ENCODE data around the gene GLRA1.
A peak's percentile ranks its signal among the peaks of the same experiment; 100 is the strongest.
"Not testable (repeated sequence)": the region's sequence is repeated elsewhere in the genome, so short reads cannot be mapped to it uniquely, and the experiment has no call there.

Gene GLRA1

DNA sequence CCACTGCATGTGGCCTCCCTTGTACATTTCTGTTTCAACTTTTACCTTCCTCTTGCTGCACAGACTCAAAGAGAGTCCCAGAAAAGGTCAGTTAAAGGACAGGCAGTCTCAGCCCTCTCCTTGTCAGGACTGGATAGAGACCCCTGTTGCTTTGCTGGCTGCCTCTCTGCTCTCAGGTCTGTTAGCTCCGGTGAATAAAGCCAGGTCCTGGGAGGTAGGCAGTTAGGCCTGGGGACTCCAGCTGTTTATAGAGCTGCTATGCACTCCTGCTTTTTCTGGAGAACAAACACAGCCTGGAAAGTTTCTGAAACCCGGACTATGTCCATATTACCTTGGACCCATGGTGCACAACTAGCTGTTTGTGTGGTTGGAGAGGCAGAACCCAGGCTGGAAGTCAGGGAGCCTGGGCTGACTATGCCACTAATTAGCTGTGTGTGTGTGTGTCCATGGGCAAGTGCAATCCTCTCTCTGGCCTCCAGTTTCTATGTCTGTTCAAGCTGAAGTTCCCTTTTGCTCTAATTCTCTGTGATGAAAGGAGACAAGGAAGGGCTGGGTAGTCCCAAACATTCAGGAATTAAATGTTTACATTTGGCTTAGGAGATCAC is 42.9 kb downstream of the GLRA1 start:
- no peak for DNase-seq

DNA sequence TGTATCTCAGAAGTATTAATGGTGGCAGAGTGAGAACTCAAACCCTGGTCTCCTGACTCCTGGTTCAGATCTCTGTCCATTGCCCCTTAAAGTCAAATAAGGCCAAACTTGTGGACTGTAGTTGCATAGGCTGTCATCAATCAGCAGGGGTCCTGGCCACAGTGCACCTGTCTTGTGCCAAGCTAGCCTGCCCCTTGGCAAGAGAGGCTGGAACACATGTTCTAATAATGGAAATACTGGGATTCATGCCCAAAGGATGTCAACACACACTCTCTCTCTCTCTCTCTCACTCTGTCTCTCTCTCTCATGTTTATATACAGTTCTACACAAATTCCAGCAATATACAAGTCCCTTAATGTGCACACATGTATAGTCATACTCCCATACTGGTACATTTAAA is 44.3 kb downstream of the GLRA1 start:
- DNase-seq: no peak

DNA sequence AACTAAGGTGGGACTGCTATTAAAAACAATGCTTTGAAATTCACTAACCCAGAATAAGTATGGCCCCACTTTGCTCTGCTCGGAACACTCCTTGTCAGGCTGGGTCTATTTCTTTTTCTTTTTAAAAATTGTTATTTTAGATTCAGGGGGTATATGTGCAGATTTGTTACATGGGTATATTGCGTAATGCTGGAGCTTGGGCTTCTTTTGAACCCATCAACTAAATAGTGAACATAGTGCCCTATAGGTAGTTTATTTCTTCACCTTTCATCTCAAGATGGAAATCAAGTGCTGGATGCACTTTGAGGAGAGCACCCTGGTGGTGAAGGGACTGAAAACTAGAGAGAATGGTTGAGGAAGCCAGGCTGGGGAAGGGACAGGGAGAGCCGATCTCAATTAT is 51.0 kb downstream of the GLRA1 start:
- no peak for DNase-seq

DNA sequence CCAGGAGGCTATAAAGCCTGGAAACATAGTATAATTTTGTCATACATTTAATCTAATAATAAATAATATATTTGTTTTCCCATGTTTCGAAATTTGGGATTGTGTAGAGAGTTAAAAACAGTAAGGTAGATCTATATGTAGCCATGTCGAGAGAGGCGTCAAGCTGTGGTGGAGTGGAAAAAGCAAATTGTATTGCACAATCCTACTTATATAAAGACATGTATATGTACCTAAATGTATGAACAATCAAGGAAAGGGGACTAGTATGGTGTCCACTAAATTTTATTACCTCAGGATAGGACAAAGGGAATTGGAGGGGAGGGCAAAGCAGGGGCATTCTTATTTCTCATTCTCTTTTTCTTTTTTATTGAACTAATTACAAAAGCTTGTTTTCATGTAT is 52.0 kb downstream of the GLRA1 start:
- no peak for DNase-seq

DNA sequence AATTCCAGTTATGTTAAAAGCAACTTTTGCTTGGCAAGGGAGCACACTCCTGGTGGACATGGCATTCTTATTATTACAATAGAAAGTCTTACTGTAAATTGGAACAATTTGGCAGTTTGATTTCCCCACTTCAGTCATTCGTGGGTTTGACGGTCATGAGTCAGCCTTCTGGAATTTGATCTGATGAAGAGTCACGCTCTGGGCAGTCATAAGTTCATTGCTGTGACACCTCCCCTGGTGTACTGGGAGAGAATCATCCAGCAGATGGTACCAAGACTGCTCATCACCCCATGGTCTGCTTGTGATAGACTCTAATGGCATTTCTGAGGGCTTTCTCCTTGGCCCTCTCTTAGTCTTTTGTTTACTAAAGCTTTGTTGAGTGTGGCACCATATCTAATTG is 53.8 kb downstream of the GLRA1 start:
- DNase-seq: peak in 1 of 4 experiments; percentile 19

DNA sequence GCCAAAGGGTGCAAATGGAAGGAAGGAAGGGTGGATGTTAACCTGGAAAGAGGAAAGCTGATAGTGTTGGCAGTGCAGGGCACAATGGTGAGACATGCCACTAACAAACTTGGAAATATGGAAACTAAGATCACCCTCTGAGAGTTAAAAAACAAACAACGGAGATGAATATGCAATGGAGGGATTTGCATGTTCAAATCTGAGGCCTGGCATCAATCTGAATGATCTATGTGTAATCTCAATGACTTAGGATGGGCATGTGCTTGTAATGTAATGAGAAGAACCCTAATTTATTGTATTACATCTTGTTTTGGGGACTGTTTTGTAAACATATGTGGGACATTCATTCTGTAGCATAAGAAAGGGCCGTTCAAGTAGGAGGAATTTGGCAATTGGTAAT is 54.4 kb downstream of the GLRA1 start:
- no peak for DNase-seq

DNA sequence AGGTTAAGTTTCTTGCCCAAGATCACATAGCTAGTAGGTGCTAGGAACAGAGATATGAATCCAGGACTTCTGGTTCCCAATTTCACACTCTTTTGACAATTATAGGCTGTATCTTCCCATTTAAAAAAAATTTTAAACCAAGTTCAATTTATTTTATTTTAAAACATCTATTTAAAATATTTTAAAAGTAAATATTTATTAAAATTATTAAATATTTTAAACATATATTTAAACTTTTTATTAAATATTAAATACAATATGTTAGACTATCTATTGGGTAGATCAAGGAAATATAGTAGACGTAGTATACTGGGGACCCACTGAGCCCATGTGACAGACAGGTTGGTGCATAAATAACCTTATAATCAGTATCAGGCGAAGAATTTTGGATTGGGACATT is 54.8 kb downstream of the GLRA1 start:
- no peak for DNase-seq

DNA sequence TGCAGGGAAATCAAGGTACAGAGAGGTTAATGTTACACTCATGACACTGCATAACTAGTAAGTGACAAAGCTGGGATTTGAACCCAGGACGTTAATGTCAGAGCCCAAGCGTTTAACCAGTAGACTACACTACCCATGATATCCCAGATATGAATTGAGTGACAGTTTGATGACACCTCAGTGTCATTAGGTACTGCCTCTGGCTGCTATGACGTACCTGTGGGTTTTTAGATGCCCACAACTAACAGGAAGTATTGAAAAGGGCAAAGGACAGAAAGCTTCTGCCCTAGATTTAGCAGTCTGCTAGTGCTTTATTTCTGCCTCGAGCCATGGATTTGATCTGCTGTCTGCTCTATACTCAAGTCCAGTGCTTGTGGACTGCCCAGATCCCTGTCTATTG is 56.2 kb downstream of the GLRA1 start:
- DNase-seq: no peak

DNA sequence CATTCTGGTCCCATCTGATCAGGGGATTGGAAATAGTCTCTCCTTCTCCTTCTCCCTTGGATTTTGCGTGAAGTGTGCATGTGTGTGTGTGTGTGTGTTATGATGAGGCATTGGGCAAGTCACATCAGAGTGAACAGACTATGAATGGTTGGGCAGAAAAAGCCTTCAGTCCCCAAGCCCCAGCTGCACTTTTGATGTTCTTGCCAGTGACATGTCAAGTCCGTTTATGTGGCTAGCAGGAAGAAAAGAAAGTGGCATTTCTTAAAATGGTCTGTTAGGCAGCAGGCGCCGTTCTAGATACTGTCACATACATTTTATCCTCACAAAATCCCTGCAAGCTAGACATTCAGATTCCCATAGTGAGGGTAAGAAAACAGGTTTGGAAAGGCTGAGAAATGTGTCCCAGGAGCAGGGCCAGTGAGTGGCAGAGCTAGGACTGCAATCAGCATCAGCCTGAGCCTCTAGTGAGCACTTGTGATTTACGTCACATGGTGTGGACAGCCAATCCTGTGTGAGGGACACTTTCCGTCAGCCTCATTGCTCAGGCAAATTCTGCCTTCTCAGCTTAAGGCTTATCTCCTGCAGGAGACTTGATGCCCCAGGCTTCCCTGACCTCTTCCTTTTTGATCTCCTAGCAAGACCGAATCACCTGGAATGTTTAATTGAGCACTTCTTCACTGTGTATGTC is 60.4 kb downstream of the GLRA1 start:
- DNase-seq: no peak

DNA sequence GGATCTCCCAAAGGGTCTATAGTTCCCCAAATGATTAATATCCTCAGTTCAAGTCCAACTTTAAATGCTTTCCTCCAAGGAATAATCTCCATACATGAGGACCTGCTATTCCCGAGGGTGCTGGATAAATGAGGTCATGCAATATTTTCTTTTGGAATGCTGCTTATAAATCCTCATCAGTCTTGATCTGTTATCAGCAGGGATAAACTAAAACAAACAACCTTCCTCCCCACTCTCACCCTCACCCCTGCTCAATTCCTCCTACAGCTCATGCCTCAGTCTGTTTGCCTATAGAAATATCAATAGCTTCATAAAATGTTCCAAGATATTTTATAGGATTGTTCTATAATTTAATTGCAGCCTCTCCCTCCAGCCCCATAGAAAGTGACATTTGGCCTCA is 61.1 kb downstream of the GLRA1 start:
- no peak for DNase-seq

DNA sequence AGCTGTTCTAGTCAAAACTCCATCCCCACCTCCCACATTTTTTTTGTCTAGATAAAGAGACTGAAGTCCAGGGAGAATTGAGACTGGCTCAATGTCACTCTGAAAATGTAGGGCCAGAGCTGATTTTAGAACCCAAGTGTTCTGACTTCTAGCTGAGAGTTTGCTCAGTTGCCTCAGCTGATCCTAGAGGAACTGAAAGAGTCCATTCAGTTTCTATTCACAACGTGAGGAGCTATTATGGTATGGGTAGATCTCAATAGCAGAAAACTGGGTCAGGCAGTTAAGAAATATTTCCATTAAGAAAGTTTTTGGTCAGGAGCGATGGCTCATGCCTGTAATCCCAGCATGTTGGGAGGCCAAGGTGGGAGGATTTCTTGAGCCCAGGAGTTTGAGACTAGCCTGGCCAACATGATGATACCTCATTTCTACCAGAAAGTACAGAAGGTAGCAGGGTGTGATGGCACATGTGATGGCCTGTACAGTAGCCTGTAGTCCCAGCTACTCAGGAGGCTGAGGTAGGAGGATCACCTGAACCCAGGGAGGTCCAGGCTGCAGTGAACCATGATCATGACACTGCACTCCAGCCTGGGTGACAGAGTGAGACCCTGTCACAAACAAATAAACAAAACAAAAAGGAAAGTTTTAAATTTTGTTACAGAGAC is 61.7 kb downstream of the GLRA1 start:
- no peak for DNase-seq

DNA sequence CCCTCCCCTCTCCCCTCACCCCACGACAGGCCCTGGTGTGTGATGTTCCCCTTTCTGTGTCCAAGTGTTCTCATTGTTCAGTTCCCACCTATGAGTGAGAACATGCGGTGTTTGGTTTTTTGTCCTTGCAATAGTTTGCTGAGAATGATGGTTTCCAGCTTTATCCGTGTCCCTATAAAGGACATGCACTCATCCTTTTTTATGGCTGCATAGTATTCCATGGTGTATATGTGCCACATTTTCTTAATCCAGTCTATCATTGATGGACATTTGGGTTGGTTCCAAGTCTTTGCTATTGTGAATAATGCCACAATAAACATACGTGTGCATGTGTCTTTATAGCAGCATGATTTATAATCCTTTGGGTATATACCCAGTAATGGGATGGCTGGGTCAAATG is 63.8 kb downstream of the GLRA1 start:
- DNase-seq: not testable (repeated sequence)

DNA sequence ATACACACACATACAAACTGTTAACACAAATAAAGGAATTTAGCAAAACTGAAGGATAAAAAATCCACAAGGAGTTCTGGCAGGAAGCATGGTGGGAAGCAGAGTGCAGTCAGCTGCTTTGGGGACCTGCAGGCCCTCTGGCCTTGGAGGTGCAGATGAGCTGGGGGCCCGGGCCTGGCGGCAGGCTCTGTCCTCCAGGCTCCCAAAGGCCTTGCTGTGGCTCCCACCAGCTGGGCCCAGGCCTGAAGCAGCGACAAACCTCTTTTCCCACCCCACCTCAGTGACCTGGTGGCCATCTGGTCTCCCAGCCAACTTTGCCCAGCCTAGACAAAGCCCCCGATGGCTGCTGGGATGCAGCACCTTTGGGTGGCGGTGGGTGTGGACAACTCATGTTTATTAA is 67.8 kb downstream of the GLRA1 start:
- no peak for DNase-seq

DNA sequence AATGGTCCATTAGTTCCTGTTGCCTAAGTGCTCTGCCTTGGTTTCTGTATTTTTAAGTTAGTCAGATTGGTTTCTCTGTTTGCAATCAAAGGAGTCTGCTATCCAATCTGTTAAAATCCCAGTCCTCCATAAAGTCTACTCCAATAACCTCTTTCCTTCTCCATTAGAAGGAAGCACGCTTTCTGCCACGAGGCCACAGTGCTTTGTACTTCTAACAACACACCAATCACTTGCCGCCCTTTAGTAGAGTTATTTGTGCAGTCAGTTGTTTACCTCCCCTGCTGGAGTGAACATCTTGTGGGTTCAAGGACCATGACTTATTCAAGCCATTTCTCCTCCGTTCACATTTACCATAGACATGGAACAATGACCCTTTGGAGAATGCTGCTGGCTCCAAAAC is 69.0 kb downstream of the GLRA1 start:
- no peak for DNase-seq

DNA sequence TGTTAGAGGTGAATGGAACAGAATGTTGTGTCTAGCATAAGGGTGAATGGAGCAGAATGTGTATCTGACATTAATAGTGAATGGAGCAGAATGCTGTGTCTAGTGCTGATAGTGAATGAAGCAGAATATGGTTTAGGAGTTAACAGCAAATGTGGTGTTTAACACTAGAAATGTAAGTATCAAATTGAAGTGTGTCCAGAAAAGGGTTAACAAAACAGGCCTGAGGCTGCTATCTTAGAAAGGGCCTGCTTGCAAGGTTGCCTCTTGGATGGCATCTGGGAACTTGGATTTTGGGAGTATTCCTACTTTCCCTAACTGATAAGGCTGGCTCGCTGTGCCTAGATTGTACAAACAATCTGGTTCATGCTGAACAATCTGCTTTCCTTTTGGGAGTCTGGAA is 76.8 kb downstream of the GLRA1 start:
- no peak for DNase-seq

DNA sequence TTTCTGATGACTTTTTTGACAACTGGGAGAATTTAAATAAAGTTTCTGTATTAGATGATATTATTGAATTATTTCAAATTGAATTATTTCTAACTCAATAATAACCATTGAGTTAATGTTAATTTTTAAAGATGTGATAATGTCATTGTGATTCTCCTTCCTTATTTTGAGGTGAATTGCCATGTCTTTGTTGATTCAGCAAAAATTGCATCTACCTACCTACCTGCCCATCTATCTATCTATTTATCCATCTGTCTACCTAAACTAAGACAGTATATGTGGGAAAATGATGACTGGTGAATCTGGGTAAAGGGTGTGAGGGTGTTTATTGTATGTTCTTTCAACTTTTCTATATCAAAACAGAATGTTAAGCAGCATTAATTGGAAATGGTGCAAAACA is 77.9 kb downstream of the GLRA1 start:
- no peak for DNase-seq

DNA sequence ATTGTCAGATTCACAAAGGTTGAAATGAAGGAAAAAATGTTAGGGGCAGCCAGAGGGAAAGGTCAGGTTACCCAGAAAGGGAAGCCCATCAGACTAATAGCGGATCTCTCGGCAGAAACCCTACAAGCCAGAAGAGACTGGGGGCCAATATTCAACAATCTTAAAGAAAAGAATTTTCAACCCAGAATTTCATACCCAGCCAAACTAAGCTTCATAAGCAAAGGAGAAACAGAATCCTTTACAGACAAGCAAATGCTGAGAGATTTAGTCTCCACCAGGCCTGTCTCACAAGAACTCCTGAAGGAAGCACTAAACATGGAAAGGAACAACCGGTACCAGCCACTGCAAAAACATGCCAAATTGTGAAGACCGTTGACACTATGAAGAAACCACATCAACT is 91.8 kb downstream of the GLRA1 start:
- DNase-seq: not testable (repeated sequence)

DNA sequence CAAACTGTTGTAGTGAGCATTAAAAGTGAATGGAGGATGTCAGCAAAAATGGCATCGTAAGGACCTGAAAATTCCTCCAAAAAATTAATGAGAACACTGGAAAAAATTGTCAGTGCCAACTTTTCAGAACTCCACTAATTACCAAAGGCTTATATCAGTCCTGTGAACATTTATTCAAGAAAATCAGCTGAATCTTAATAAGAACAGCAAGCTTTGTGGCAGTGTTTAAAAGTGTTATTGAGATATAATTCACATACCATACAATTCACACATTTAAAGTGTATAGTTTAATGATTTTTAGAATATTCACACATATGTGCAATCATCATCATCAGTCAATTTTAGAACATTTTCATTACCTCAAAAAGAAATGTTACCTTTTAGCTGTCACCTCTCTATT is 95.3 kb downstream of the GLRA1 start:
- no peak for DNase-seq

DNA sequence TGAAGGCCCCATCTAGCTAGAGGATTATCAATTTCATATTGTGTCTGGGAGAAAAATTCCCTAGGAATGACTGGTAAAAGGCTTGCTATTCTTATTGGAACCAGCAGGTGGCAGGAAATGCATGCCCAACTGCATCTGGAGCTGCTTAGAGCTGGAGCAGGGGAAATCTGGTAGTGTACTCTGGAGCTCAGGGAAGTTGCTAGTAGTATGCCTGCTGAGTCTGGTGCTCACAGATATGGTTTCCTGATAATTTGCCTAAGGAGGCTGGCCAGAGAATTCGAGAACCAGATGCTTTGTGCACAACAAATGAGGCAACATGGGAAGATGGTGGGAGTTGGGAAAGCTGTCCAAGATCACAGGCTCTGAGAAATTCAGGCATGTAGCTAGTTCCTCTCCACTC is 99.2 kb downstream of the GLRA1 start:
- peak; percentile 58 to 72 (median 64) for DNase-seq

DNA sequence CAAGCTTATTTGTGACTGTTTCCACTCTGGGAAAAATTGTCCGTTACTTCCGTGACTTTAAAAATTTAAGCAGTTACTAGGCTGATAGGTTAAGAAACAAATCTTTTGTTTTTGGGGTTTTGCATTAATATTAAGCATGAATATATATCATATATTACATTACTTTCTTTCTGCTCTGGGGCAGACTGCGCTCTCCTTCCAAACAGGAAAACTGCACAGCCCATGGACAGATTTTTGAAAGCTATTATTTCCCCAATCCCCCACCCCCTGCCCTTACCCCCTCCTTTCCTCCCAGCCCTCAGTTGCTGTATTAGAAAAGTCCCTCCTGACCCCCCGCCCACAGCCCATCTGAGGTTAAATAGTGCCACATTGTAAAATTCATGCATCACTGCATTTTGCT is 102.5 kb downstream of the GLRA1 start:
- DNase-seq: no peak

DNA sequence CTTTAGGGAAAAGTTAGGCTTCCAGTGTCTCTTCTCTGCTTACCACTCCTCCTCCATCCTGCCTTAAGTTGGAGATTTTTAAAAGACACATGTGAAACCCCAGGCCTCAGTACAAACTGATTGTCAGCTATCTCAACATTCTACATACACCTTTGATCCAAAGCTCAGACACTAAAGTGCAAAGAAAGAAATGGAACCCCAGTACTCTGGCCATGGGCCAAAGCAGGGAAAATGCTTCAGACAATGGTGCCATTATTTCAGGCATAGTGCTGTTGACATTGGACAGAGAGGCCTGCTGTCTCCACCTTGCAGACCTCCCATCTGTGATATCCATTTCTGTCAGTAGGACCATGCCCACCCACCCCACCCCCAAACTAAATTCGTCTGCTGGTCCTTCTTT is 103.7 kb downstream of the GLRA1 start:
- DNase-seq: no peak

DNA sequence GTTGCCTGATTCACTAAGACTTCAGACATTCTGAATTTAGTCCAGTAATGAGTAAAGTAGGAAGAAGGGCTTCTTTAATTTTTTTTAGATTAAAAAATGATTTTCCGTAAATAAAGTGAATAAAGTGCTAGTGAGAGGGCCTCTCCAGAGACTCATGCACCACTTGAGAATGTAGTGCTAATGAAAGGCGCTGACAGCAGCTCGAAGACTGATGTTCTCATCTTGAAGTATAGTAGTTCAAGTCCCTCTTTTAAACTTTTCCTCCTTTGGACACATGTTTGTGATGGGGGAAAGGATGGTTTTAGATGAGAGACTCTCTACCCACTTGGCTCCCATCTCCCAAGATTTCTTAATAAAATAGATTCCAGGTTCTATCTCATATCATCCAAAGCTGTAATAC is 104.4 kb downstream of the GLRA1 start:
- no peak for DNase-seq

DNA sequence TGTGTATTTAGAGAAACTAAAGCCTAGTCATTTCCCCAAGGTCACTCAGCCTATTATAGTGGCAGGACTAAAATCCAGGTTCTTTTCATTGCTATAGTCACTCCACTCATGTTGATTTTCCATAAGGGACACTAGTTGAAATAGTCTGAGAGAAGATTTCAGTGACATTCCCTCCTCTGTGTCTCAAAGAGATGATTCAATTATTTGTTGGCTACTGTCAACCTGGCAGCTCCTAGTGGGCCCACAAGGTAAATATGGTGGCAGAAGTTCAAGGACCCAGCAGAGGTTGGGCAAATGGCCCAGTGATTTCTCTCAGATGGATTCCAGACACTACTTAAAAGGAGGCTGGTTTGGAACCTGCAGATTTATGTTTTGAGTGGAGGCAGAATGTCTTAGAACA is 104.8 kb downstream of the GLRA1 start:
- no peak for DNase-seq

DNA sequence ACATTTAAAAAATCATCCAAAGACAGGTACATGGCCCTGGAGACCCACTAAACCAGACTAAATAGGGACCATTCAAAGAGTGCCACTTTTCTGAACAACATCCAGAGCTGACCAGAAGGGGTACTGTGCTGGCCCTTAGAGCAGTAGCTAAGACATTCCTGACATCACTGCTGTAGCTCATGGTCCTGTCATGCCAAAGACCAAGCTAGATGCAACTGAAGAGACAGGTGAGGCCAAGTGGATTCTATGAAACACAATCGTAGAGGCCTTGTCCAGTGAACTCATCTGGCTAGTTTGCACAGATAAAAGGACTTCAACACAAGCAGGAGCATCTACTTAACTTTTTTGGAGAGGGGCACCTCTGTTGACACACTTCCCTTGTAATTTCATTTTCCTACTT is 109.6 kb downstream of the GLRA1 start:
- no peak for DNase-seq

All from suppressor macrophage (primary cell).